HG03095 (cell line): Measurements from ENCODE around the gene MAP4K3.
A peak's percentile ranks its signal among the peaks of the same experiment; 100 is the strongest.
"Not testable (repeated sequence)": the region's sequence is repeated elsewhere in the genome, so short reads cannot be mapped to it uniquely, and the experiment has no call there.

Source experiments
- ATAC-seq: cut with Tn5 transposase; IDR thresholded peaks from one replicate; pipeline ENCODE4 v1.9.1; 2021; ENCODE audit warnings: moderate library complexity; ENCODE audit not compliant: unreplicated experiment

Gene MAP4K3

DNA sequence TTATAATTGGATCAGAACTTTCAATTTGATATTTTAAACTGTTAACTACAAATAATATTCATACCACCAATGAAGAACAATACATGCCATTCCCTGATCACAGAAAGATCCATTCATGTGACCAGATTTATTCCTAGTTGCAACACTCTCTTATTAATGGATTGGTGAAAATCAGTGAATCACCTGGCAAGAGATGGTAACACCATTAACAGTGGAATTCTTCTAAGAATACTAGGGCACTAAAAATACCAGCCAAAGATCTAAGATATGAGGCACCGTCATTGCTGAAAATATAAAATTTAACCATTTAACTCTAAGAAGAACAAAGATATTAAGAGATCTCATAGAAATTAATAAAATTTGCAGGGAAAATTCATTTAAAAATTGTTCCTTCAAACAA lies 58.1 kb downstream of the MAP4K3 start:
- ATAC-seq = no peak

DNA sequence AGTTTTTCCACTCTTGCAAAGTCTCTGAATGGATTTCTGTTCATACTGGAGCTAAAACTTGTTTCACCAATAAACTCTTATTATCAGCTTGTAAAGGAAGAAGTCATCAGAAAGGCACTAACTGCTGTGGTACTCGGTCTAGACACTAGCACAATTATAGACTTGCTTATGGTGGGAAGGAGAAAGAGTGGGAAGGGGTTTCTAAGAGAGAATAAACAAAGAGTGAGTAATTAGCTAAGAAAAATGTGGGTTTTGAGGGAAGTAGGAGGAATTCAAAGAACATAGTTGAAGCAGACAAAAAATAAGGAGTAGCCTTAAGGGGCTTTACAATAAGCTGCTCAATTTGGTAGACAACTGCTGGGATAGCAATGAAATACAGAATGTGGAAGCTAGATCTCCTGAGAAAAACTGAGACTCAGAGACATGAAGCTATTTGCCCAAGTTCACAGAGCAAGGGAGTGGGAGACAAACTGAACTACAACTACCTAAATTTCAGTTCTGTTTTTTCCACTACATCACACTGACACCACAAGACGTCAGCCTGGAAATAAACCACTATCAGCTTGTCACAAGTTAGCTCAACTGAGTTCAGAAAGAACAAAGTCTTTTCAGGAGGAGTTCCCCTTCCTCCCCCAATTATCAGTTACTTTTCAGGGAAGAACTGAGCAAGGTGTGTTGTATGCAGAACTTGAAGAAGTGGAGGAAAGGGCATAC lies 59.7 kb downstream of the MAP4K3 start:
- ATAC-seq = peak; percentile 80

DNA sequence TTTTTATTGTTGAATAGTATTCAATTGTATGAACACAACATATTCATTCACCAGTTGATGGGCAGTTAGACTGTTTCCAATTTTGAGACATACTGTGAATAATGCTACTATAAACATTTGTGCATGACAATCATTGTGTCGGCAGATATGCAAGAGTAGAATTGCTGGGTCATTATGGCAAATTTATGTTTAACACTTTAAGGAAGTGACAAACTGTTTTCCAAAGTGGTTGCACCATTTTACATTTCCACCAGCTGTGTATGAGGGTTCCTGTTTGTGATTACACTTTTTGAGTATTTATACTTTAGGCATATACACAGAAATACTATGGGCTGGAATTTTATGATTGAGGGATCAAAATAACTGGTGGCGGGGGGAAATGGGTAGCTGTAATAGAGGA lies 61.2 kb downstream of the MAP4K3 start:
- ATAC-seq = no peak

DNA sequence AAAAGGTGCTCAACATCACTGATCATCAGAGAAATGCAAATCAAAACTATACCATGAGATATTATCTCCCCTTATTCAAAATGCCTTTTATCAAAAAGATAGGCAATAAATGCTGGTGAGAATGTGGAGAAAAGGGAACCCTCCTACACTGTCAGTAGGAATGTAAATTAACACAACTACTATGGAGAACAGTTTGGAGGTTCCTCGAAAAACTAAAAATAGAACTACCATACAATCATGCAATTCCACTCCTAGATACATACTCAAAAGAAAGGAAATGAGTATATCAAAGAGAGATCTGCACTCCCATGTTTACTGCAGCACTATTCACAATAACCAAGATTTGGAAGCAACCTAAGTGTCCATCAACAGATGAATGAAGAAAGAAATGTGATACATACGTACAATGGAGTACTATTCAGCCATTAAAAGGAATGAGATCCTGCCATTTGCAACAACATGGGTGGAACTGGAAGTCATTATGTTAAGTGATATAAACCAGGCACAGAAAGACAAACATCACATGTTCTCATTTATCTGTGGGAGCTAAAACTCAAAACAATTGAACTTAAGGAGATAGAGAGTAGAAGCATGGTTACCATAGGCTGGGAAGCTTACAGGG lies 63.8 kb downstream of the MAP4K3 start:
- no peak for ATAC-seq

- ATAC-seq = no peak
Measured at GRCh38 chr2:39370101-39370500, 67.0 kb downstream of the MAP4K3 start.

- no peak for ATAC-seq
Measured at GRCh38 chr2:39368846-39369245, 68.2 kb downstream of the MAP4K3 start.

GRCh38 chr2:39368376-39368775 lies 68.7 kb downstream of the MAP4K3 start:
- ATAC-seq = no peak

GRCh38 chr2:39362595-39362994 lies 74.5 kb downstream of the MAP4K3 start:
- ATAC-seq = no peak

DNA sequence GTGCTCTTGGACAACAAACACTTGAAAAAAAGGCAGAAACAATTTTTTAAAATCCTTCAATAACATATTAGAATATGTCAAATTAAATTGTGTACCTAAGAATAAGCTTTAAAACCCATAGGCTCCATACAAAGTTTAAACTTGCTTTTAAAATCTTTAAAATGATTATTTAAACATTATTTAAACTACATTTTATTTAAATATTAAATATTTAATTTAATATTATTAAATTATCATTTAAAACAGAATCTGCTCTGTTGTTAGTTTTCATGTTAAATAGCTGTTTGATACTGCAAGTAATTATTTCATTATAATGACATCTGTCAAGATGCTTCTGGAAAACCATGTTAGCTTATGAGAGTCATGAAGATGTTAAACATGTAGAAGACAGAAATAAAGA lies 75.6 kb downstream of the MAP4K3 start:
- ATAC-seq = no peak

DNA sequence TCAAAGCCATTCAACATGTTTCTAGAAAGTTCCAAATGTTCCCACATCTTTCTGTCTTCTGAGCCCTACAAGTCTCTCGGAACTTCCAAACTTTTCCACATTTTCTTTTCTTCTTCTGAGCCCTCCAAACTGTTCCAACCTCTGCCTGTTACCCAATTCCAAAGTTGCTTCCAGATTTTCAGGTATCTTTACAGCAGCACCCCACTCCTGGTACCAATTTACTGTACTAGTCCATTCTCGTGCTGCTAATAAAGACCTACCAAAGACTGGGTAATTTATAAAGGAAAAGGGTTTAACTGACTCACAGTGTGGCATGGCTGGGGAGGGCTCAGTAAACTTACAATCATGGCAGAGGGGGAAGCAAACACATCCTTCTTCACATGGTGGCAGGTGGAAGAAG lies 76.7 kb downstream of the MAP4K3 start:
- ATAC-seq = not testable (repeated sequence)

- no peak for ATAC-seq
Measured at GRCh38 chr2:39359453-39360038, 77.5 kb downstream of the MAP4K3 start.

GRCh38 chr2:39356922-39357639 lies 80.0 kb downstream of the MAP4K3 start:
- ATAC-seq = no peak

DNA sequence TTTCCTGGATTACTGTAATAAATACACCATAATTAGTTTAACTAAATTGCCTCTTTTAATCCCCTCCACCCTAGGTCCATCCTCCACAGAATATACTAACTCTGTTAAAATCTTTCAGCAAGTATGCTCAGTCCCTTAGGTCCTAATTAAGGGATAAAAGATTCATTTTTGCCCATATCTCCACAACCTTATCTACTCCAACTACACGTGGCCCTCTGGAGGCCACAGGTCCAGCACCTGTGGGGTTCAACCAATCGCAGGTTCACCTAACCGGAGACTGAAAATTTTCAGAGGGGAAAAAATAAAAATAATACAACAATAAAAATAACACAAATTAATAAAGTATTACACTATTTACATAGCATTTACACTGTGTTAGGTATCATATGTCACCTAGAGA lies 86.4 kb downstream of the MAP4K3 start:
- no peak for ATAC-seq

- ATAC-seq = no peak
Measured at GRCh38 chr2:39338502-39338901, 98.6 kb downstream of the MAP4K3 start.

- no peak for ATAC-seq
Measured at GRCh38 chr2:39335930-39336329, 101.2 kb downstream of the MAP4K3 start.

DNA sequence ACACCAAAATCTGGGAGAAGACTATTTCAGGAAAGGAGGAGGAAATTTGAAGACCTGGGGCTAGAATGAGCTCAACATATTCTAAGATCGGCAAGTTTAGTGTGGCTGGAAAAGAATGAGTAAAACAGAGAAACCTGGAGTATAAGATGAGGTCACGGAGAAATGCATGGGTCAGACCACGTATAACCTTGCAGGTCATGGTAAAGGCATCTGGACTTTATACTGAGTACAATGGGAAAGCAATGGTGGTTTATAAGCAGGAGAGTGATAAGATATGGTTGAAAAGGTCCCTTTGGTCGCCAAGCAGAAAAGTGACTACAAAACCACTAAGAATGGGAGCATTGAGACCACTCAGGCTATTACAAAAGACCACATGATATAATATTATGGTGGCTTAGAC lies 102.1 kb downstream of the MAP4K3 start:
- ATAC-seq = no peak

- no peak for ATAC-seq
Measured at GRCh38 chr2:39334529-39334928, 102.6 kb downstream of the MAP4K3 start.

- no peak for ATAC-seq
Measured at GRCh38 chr2:39326644-39327043, 110.4 kb downstream of the MAP4K3 start.

- no peak for ATAC-seq
Measured at GRCh38 chr2:39325966-39326365, 111.1 kb downstream of the MAP4K3 start.

GRCh38 chr2:39321056-39322035 lies 115.7 kb downstream of the MAP4K3 start:
- ATAC-seq = not testable (repeated sequence)

DNA sequence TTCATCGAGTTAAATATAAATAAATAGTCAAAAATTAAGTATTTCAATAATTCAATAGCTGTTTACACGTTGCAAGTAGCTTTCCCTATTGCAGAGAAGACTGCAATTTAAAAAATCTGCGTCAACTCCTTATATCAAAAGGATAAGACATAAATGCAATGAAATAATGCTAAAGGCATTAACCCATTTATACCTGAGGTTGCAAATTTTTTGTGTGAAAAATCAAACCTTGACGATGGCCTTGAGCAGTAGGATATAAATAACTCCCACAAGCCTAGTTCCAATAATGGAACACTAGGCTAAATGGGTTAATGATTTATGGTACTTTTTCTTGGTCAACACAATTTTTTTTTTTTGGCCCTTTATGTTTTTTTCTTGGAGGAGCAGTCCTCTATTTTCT lies 116.9 kb downstream of the MAP4K3 start:
- no peak for ATAC-seq
